Measurements from ENCODE around the gene PRKAR1B. TPM values are rescaled to one million over a fixed set of nuclear protein-coding genes. Genes with fewer than 3 reads are reported as not detected.

The PRKAR1B gene
- total RNA-seq, 1 experiment from 2014 or later, result 14.1 TPM

GRCh38 chr7:620885-621284 is 106.2 kb downstream of the PRKAR1B start (continued):
- TF ChIP-seq MAX (IDR thresholded peaks at IDR 0.05), result no peak

GRCh38 chr7:620056-620455 is 107.0 kb downstream of the PRKAR1B start:
- no peak for ATAC-seq
- no peak for TF ChIP-seq SP1 (IDR thresholded peaks at IDR 0.05; ENCODE audit: low read depth)
- TF ChIP-seq CEBPB (IDR thresholded peaks at IDR 0.05; ENCODE audit: low read depth), result no peak
- TF ChIP-seq REST (IDR thresholded peaks at IDR 0.05; ENCODE audit: low read depth), result no peak
- no peak for TF ChIP-seq CBX3 (IDR thresholded peaks at IDR 0.05; ENCODE audit: low read depth)
- TF ChIP-seq YY1 (IDR thresholded peaks at IDR 0.05; ENCODE audit: extremely low read depth, insufficient replicate concordance, low read depth, low read length), result no peak
- TF ChIP-seq JUND (IDR thresholded peaks at IDR 0.05), result no peak
- Histone ChIP-seq H3K4me3 (replicated peaks in 1 of 2; ENCODE audit: low read depth in 1 of 2, low read length in 2 of 2) (no peak overlapping the region), H2AFZ (ENCODE audit: low read depth, low read length, poor library complexity, severe bottlenecking) (no peak overlapping the region), H3K36me3 (ENCODE audit: control insufficient read depth in 1 of 2, insufficient read depth in 2 of 2, low read length in 2 of 2) (peaks cover 0 to 9% of the 10 kb centered on the region in 2 experiments; a peak in 1 of 4 replicates), H3K4me2 (ENCODE audit: low read length) (no peak overlapping the region), H3K79me2 (ENCODE audit: insufficient read depth, low read length) (no peaks in the 10 kb centered on the region), H3K27me3 (ENCODE audit: insufficient read depth, low read length) (no peaks in the 10 kb centered on the region), H3K27ac (ENCODE audit: low read depth, low read length) (no peak overlapping the region), H3K9me2 (ENCODE audit: insufficient read depth) (no peaks in the 10 kb centered on the region), H4K20me1 (ENCODE audit: insufficient read depth) (no peaks in the 10 kb centered on the region), H3K4me1 (ENCODE audit: control insufficient read depth in 1 of 2, insufficient read depth in 2 of 2, low read length in 2 of 2) (no peaks in the 10 kb centered on the region), H3K9me3 (ENCODE audit: control insufficient read depth in 1 of 2, insufficient read depth in 1 of 2, low read depth in 1 of 2, low read length in 2 of 2) (peaks cover 4 to 13% of the 10 kb centered on the region in 2 experiments; a peak in 3 of 4 replicates), H3K9ac (ENCODE audit: low read length) (no peak overlapping the region)
- BruUV-seq (replicated peaks), result no TSS peak
- ChIA-PET RAD21 (ENCODE audit: low non-redundant PET in 1 of 2, low total read pairs in 2 of 2, uncharacterized antibody in 2 of 2, unreplicated experiment in 2 of 2) (no interaction called here), POLR2A (no interaction called here), CTCF (no interaction called here)
- no peak for DNase-seq (ENCODE audit: low read depth, low spot score)
- intact Hi-C loops (cut with micrococcal nuclease), result no loop called here

Data from HCT116 (cell line).